IMR-90 (cell line): ENCODE data around the gene C9orf43. TPM values are rescaled to one million over a fixed set of nuclear protein-coding genes. Genes with fewer than 3 reads are reported as not detected.

ENCODE experiments used
- ATAC-seq: fragments of 200-7000 bp; cut with Tn5 transposase; 2 replicates; pipeline ENCODE4 v1.9.1; 2020; ENCODE audit warnings: low read depth, mild to moderate bottlenecking, moderate library complexity
- BruUV-seq: library from RNA; stranded (reverse); fragments of 400-500 nt; replicated peaks from 2 replicates; lab custom pipeline; 2021; lab: Mats Ljungman, UMichigan
- CTCF ChIA-PET: fragments of 300-600 bp; formaldehyde crosslinking; extraction: SDS; loops from one replicate; lab custom pipeline; 2021; ENCODE audit warnings: antibody characterized with exemption; lab: Yijun Ruan, JAX
- POLR2A ChIA-PET: fragments of 300-600 bp; sonication (Branson Sonifier 250); formaldehyde crosslinking; loops from one replicate; lab custom pipeline; 2022; ENCODE audit warnings: antibody characterized with exemption; ENCODE audit not compliant: unreplicated experiment; lab: Charles Lee
- DNase-seq: peaks from one replicate; pipeline ENCODE4 v3.0.0; 2013
- H2AFZ ChIP-seq: replicated peaks from 2 replicates; pipeline ENCODE3; 2013; ENCODE audit warnings: low read length, mild to moderate bottlenecking; ENCODE audit not compliant: poor library complexity
- H2AK5ac ChIP-seq: 2 replicates; pipeline ENCODE4 v1.6.1; 2013; ENCODE audit warnings: low read depth, low read length, inconsistent platforms
- H2AK9ac ChIP-seq: replicated peaks from 2 replicates; pipeline ENCODE3; 2013; ENCODE audit warnings: mild to moderate bottlenecking, low read depth, low read length, moderate library complexity; ENCODE audit not compliant: poor library complexity
- H2BK120ac ChIP-seq: 2 replicates; pipeline ENCODE4 v1.6.1; 2013; ENCODE audit warnings: low read depth, low read length, inconsistent platforms
- H2BK15ac ChIP-seq: 3 replicates; pipeline ENCODE4 v1.6.1; 2013; ENCODE audit warnings: low read depth, low read length, inconsistent platforms
- H2BK20ac ChIP-seq: 2 replicates; pipeline ENCODE4 v1.6.1; 2013; ENCODE audit warnings: low read depth, mild to moderate bottlenecking, inconsistent platforms, low read length, moderate library complexity
- H2BK5ac ChIP-seq: 2 replicates; pipeline ENCODE4 v1.6.1; 2013; ENCODE audit warnings: mild to moderate bottlenecking, low read depth, low read length, inconsistent platforms; ENCODE audit not compliant: poor library complexity, severe bottlenecking
- H3K14ac ChIP-seq: replicated peaks from 2 replicates; pipeline ENCODE4 v1.6.1; 2013; ENCODE audit warnings: low read depth, low read length, inconsistent platforms
- H3K18ac ChIP-seq: 2 replicates; pipeline ENCODE4 v1.6.1; 2013; ENCODE audit warnings: low read depth, low read length, control low read depth
- H3K23ac ChIP-seq: 2 replicates; pipeline ENCODE4 v1.6.1; 2013; ENCODE audit warnings: low read depth, low read length, inconsistent platforms
- H3K27ac ChIP-seq: 2 replicates; pipeline ENCODE4 v1.5.1; 2013; ENCODE audit warnings: mild to moderate bottlenecking, control low read depth, low read length; ENCODE audit not compliant: insufficient read depth
- H3K27me3 ChIP-seq: 2 replicates; pipeline ENCODE4 v1.6.1; 2013; ENCODE audit warnings: low read length; ENCODE audit not compliant: control insufficient read depth, insufficient read depth
- H3K36me3 ChIP-seq: 2 replicates; pipeline ENCODE4 v1.6.1; 2013; ENCODE audit warnings: low read length, mixed read lengths; ENCODE audit not compliant: control insufficient read depth, insufficient read depth
- H3K4ac ChIP-seq: 2 replicates; pipeline ENCODE4 v1.6.1; 2013; ENCODE audit warnings: low read depth, low read length, inconsistent platforms
- H3K4me1 ChIP-seq: 2 replicates; pipeline ENCODE4 v1.6.1; 2013; ENCODE audit warnings: low read length, mixed read lengths; ENCODE audit not compliant: control insufficient read depth, insufficient read depth
- H3K4me2 ChIP-seq: 2 replicates; pipeline ENCODE4 v1.6.1; 2013; ENCODE audit warnings: low read depth, mild to moderate bottlenecking, control low read depth, low read length, moderate library complexity
- H3K4me3 ChIP-seq: 2 replicates; pipeline ENCODE4 v1.5.1; 2013; ENCODE audit warnings: low read depth, mild to moderate bottlenecking, control low read depth, low read length, moderate library complexity; ENCODE audit not compliant: insufficient read depth
- H3K56ac ChIP-seq: 2 replicates; pipeline ENCODE4 v1.6.1; 2013; ENCODE audit warnings: low read length, inconsistent platforms; ENCODE audit not compliant: insufficient read depth; ENCODE audit errors: extremely low read depth
- H3K79me1 ChIP-seq, 2 experiments: 2 replicates each; pipeline ENCODE4 v1.6.1; 2013; ENCODE audit warnings: low read length in 2 of 2, inconsistent platforms in 1 of 2, low read depth in 1 of 2
- H3K9ac ChIP-seq: 2 replicates; pipeline ENCODE4 v1.6.1; 2013; ENCODE audit warnings: low read depth, low read length, control low read depth
- H3K9me1 ChIP-seq: 2 replicates; pipeline ENCODE4 v1.6.1; 2013; ENCODE audit warnings: low read length, inconsistent platforms; ENCODE audit not compliant: insufficient read depth
- H3K9me3 ChIP-seq: 2 replicates; pipeline ENCODE4 v1.6.1; 2013; ENCODE audit warnings: low read length; ENCODE audit not compliant: control insufficient read depth, insufficient read depth
- H4K20me1 ChIP-seq: 2 replicates; pipeline ENCODE4 v1.6.1; 2013; ENCODE audit warnings: low read length, inconsistent platforms; ENCODE audit not compliant: insufficient read depth
- H4K5ac ChIP-seq: 2 replicates; pipeline ENCODE4 v1.6.1; 2013; ENCODE audit warnings: mild to moderate bottlenecking, low read depth, low read length, control low read depth
- H4K8ac ChIP-seq, 2 experiments: 2 replicates each; pipeline ENCODE4 v1.6.1; 2013; ENCODE audit warnings: low read depth in 2 of 2, low read length in 2 of 2, control low read depth in 1 of 2, inconsistent platforms in 1 of 2
- H4K91ac ChIP-seq: 2 replicates; pipeline ENCODE4 v1.6.1; 2013; ENCODE audit warnings: low read depth, low read length, inconsistent platforms; ENCODE audit not compliant: insufficient read depth
- BHLHE40 ChIP-seq: fragments of 150-350 bp; IDR thresholded peaks from 2 replicates; pipeline ENCODE4 v1.6.1; 2016; ENCODE audit warnings: mild to moderate bottlenecking, low read depth, low read length
- CEBPB ChIP-seq: IDR thresholded peaks from 2 replicates; pipeline ENCODE4 v1.6.1; 2012; ENCODE audit warnings: low read depth, low read length, improper control_type of control experiment
- CHD1 ChIP-seq: IDR thresholded peaks from 2 replicates; pipeline ENCODE4 v1.6.1; 2012; ENCODE audit warnings: low read depth, low read length, improper control_type of control experiment
- CTCF ChIP-seq: conservative IDR thresholded peaks from 2 replicates; pipeline ENCODE4 v1.5.1; 2012; ENCODE audit warnings: mild to moderate bottlenecking, low read depth, low read length, improper control_type of control experiment
- ELK1 ChIP-seq: fragments of 150-350 bp; IDR thresholded peaks from 2 replicates; pipeline ENCODE4 v1.6.1; 2016; ENCODE audit warnings: low read depth, mild to moderate bottlenecking, low read length, moderate library complexity, borderline replicate concordance
- FOS ChIP-seq: fragments of 150-350 bp; IDR thresholded peaks from 2 replicates; pipeline ENCODE4 v1.6.1; 2016; ENCODE audit warnings: low read depth, low read length
- MAFK ChIP-seq: IDR thresholded peaks from 2 replicates; pipeline ENCODE4 v1.6.1; 2012; ENCODE audit warnings: low read depth, low read length, improper control_type of control experiment
- MAZ ChIP-seq: IDR thresholded peaks from 2 replicates; pipeline ENCODE4 v1.6.1; 2012; ENCODE audit warnings: low read depth, mild to moderate bottlenecking, low read length, improper control_type of control experiment, moderate library complexity, borderline replicate concordance
- MXI1 ChIP-seq: IDR thresholded peaks from 2 replicates; pipeline ENCODE4 v1.6.1; 2012; ENCODE audit warnings: low read depth, mild to moderate bottlenecking, low read length, moderate library complexity, borderline replicate concordance
- NFE2L2 ChIP-seq: fragments of 150-350 bp; IDR thresholded peaks from 2 replicates; pipeline ENCODE4 v1.6.1; 2016; ENCODE audit warnings: low read depth, mild to moderate bottlenecking, low read length
- POLR2A ChIP-seq: IDR thresholded peaks from 2 replicates; pipeline ENCODE4 v1.6.1; 2012; ENCODE audit warnings: mild to moderate bottlenecking, low read depth, low read length
- RAD21 ChIP-seq: IDR thresholded peaks from 2 replicates; pipeline ENCODE4 v1.6.1; 2012; ENCODE audit warnings: low read length, improper control_type of control experiment
- RFX5 ChIP-seq: IDR thresholded peaks from 2 replicates; pipeline ENCODE4 v1.8.0; 2012; ENCODE audit warnings: low read depth, mild to moderate bottlenecking, low read length, moderate library complexity
- SMC3 ChIP-seq: fragments of 150-350 bp; IDR thresholded peaks from 2 replicates; pipeline ENCODE4 v1.6.1; 2016; ENCODE audit warnings: low read depth, mild to moderate bottlenecking, antibody characterized with exemption, low read length, moderate library complexity
- USF2 ChIP-seq: fragments of 150-350 bp; IDR thresholded peaks from 2 replicates; pipeline ENCODE4 v1.6.1; 2017; ENCODE audit warnings: mild to moderate bottlenecking, antibody characterized with exemption, low read length, low read depth
- WGBS, 2 experiments: methylation state at CpG; one replicate each; pipeline versions ENCODE4 v1.1.5 to v1.1.7; 2013; ENCODE audit warnings: missing lambda C conversion rate in 2 of 2; ENCODE audit not compliant: insufficient read length in 1 of 2; ENCODE audit errors: extremely low coverage in 2 of 2; 5-methylcytosine and 5-hydroxymethylcytosine counted together
- dilution Hi-C: fragments of 300-500 bp; cut with HindIII; formaldehyde crosslinking; loops from one replicate; pipeline ENCODE4 v1.14.3; 2018; ENCODE audit warnings: low sequenced_read_pairs; ENCODE audit not compliant: unreplicated experiment
- in situ Hi-C: fragments of 300-500 bp; cut with MboI; formaldehyde crosslinking; loops from 3 replicates; pipeline ENCODE4 v1.14.3; 2019; ENCODE audit warnings: low sequenced_read_pairs, inconsistent platforms, mixed read lengths
- intact Hi-C: fragments of 100-400 bp; cut with micrococcal nuclease; formaldehyde crosslinking; loops from 2 replicates; pipeline ENCODE4 v1.10.0; 2022
- polyA plus RNA-seq, 3 experiments: library from polyadenylated mRNA; depleted of rRNA; stranded (reverse); fragments of >200 nt; gene quantifications; 2 replicates each; pipeline ENCODE4 v1.2.3, GENCODE V29; 2012; ENCODE audit warnings: low replicate concordance in 1 of 3
- total RNA-seq: library from RNA; depleted of rRNA; stranded (reverse); fragments of >200 nt; gene quantifications from 2 replicates; pipeline ENCODE4 v1.2.3, GENCODE V29; 2012

Gene C9orf43
- total and polyA plus RNA-seq, 2 of the 4 experiments (the other 2 are of a cell fraction) = 0.36 to 0.46 TPM

DNA sequence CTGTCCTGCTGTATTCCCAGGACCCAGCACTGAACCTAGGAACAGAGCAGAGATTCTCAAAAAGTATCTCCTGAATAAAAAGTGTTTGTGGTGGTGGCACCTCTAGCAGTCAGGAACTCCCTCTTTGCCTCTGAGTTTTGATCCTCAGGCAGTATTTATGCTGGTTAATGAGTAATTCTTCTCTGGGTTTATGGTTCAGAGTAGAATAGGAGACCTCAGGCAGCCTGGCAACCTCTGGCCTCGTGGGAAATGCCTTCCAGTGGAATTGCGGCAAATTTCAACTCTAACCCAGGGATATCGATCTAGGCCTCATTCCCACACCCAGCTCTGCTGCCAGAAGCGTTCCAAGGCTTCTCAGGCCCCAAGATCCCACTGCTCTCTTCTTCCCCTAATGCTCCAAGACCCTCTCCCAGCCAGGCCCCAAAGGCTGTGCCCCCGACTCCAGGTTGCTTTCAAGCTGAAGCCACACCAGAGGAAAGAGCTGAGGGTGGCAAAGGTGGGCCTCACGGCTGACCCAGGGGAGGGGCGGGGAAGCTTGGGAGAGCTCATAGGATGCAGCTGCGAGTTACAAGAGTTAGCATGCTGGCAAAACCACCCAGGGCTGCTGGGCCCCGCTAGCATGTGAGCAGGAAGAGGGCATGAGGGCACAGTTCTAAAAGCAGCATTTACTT, 22.9 kb upstream of the C9orf43 start:
- Histone ChIP-seq H3K4me2 (no peak overlapping the region), H2BK20ac (no peak overlapping the region), H3K27ac (no peak overlapping the region), H3K4me3 (no peak overlapping the region), H3K79me1 (no peaks in the 10 kb centered on the region), H4K8ac (no peak overlapping the region), H2AK9ac (no peak overlapping the region), H4K5ac (no peak overlapping the region), H2AFZ (no peak overlapping the region), H3K4me1 (no peaks in the 10 kb centered on the region), H3K27me3 (no peaks in the 10 kb centered on the region), H3K56ac (no peak overlapping the region), H2BK120ac (no peak overlapping the region), H3K4ac (no peak overlapping the region), H3K23ac (no peak overlapping the region), H3K36me3 (peaks cover 44% of the 10 kb centered on the region), H3K9me3 (no peaks in the 10 kb centered on the region), H3K18ac (no peak overlapping the region), H4K20me1 (no peaks in the 10 kb centered on the region), H2BK5ac (no peak overlapping the region), H2AK5ac (no peak overlapping the region), H2BK15ac (no peak overlapping the region), H4K91ac (no peak overlapping the region), H3K14ac (no peak overlapping the region), H3K9me1 (no peaks in the 10 kb centered on the region), H3K9ac (no peak overlapping the region)
- intact Hi-C loops = no loop called here
- ChIA-PET POLR2A (no interaction called here), CTCF (no interaction called here)
- BruUV-seq = no TSS peak
- DNase-seq = no peak
- dilution Hi-C loops = no loop called here
- ATAC-seq = no peak
- in situ Hi-C loops = no loop called here
- 86% methylated on average over 8 of the region's 9 CpGs; no CpG with 5 or more reads in 1 of the 2 experiments for WGBS, 2 experiments
- TF ChIP-seq POLR2A (no peak), RAD21 (no peak), CTCF (no peak), CEBPB (no peak), NFE2L2 (no peak), USF2 (no peak), BHLHE40 (no peak), RFX5 (no peak), SMC3 (no peak), MXI1 (no peak), FOS (no peak), CHD1 (no peak), MAZ (no peak), ELK1 (no peak), MAFK (no peak)
